ENCODE measurements around the gene LZTS2.

DNA sequence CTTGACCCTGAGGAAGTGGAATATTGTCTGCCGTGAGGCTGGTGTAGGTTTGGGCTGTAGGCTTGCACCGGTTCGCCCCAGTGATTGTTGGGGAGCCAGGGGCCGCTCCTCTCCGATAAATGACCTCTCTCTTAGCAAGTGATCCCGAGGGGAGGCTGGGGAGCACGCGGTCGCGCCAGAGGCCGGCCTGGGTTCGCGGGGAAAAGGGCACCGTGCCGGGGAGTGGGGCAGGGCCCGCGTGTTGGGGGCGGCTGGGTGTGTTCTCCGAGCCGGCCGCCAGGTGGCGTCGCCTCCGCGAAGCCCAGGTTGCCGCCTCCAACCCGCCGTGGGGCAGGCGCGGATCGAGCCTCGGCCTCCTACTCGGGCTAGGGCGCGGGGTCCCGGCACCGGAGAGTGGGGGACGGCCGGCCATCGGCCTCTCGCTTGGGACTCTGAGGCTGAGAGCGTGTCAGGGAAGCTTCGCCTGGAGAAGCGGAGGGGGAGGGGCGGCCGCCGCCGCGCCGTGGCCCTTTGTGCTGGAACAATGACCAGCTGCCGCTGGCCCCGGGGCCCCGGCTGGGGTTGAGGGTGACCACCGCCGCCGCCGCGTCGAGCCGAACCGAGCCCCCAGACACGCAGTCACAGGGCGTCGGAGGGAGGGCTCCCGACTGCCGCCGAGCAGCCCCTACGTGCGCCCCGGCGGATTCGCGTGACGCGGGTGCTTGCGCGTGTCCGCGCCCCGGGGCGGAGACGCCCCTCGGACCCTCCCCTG lies 442 bp upstream of the LZTS2 start:
- TF ChIP-seq MEF2B (IDR thresholded peaks at IDR 0.05; ENCODE audit: partially characterized antibody, poor library complexity, severe bottlenecking): no peak
- TF ChIP-seq SPI1 (IDR thresholded peaks at IDR 0.05; ENCODE audit: borderline replicate concordance, insufficient read depth, low read depth, low read length): no peak
- TF ChIP-seq, protein P1, sequence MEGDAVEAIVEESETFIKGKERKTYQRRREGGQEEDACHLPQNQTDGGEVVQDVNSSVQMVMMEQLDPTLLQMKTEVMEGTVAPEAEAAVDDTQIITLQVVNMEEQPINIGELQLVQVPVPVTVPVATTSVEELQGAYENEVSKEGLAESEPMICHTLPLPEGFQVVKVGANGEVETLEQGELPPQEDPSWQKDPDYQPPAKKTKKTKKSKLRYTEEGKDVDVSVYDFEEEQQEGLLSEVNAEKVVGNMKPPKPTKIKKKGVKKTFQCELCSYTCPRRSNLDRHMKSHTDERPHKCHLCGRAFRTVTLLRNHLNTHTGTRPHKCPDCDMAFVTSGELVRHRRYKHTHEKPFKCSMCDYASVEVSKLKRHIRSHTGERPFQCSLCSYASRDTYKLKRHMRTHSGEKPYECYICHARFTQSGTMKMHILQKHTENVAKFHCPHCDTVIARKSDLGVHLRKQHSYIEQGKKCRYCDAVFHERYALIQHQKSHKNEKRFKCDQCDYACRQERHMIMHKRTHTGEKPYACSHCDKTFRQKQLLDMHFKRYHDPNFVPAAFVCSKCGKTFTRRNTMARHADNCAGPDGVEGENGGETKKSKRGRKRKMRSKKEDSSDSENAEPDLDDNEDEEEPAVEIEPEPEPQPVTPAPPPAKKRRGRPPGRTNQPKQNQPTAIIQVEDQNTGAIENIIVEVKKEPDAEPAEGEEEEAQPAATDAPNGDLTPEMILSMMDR (IDR thresholded peaks at IDR 0.05 in 2 of 3, conservative IDR thresholded peaks at IDR 0.05 in 1 of 3; ENCODE audit: control insufficient read depth in 2 of 3, extremely low read depth in 1 of 3, insufficient read depth in 1 of 3, low read depth in 3 of 3, low read length in 3 of 3): peak; percentile 79 to 87 (median 81)
- TF ChIP-seq CEBPZ (IDR thresholded peaks at IDR 0.05; ENCODE audit: low read depth, low read length): no peak
- TF ChIP-seq KDM1A (IDR thresholded peaks at IDR 0.05; ENCODE audit: borderline replicate concordance): no peak
- TF ChIP-seq EZH2 (IDR thresholded peaks at IDR 0.05; ENCODE audit: borderline replicate concordance, control insufficient read depth, low read depth, low read length): no peak
- TF ChIP-seq POLR2A (IDR thresholded peaks at IDR 0.05; ENCODE audit: low read depth, low read length): peak; percentile 77
- TF ChIP-seq SREBF1 (IDR thresholded peaks at IDR 0.05; ENCODE audit: low read length): no peak
- TF ChIP-seq JUND (IDR thresholded peaks at IDR 0.05; ENCODE audit: low read depth, low read length): no peak
